ENCODE data around the gene PRM3. TPM values are rescaled to one million over a fixed set of nuclear protein-coding genes. Genes with fewer than 3 reads are reported as not detected.
"Not testable (repeated sequence)": the region's sequence is repeated elsewhere in the genome, so short reads cannot be mapped to it uniquely, and the experiment has no call there.

The PRM3 gene
- total RNA-seq, 1 donor = not detected

- Histone ChIP-seq H2AFZ (ENCODE audit: low read length) (no peak overlapping the region), H4K20me1 (ENCODE audit: insufficient read depth, low read length) (no peaks in the 10 kb centered on the region), H3K4me3 (ENCODE audit: insufficient read depth, low read length) (no peak overlapping the region), H3K36me3 (ENCODE audit: insufficient read depth, low read length) (no peaks in the 10 kb centered on the region), H3K9me3 (ENCODE audit: low read depth, low read length) (no peaks in the 10 kb centered on the region), H3K79me2 (ENCODE audit: insufficient read depth, low read length) (no peaks in the 10 kb centered on the region), H3K4me2 (ENCODE audit: insufficient read depth, low read length) (no peak overlapping the region), H3K4me1 (ENCODE audit: insufficient read depth, low read length) (no peaks in the 10 kb centered on the region), H3K27me3 (ENCODE audit: insufficient read depth, low read length) (peaks cover 24% of the 10 kb centered on the region), H3K27ac (ENCODE audit: low read depth, low read length) (no peak overlapping the region)
- peak; percentile 22 for DNase-seq (ENCODE audit: insufficient read length, low spot score, missing footprints)
- no peak for TF ChIP-seq CTCF (IDR thresholded peaks at IDR 0.05; ENCODE audit: extremely low read depth, low read depth, low read length)
These were observed 17.8 kb upstream of the PRM3 start for GRCh38 chr16:11291091-11291703.

GRCh38 chr16:11290102-11290893 is 16.9 kb upstream of the PRM3 start:
- Histone ChIP-seq H3K4me1 (ENCODE audit: insufficient read depth, low read length) (no peaks in the 10 kb centered on the region), H3K27me3 (ENCODE audit: insufficient read depth, low read length) (peaks cover 24% of the 10 kb centered on the region), H3K79me2 (ENCODE audit: insufficient read depth, low read length) (no peaks in the 10 kb centered on the region), H3K9me3 (ENCODE audit: low read depth, low read length) (no peaks in the 10 kb centered on the region), H3K4me2 (ENCODE audit: insufficient read depth, low read length) (no peak overlapping the region), H2AFZ (ENCODE audit: low read length) (no peak overlapping the region), H3K36me3 (ENCODE audit: insufficient read depth, low read length) (no peaks in the 10 kb centered on the region), H4K20me1 (ENCODE audit: insufficient read depth, low read length) (no peaks in the 10 kb centered on the region), H3K27ac (ENCODE audit: low read depth, low read length) (no peak overlapping the region), H3K4me3 (ENCODE audit: insufficient read depth, low read length) (no peak overlapping the region)
- TF ChIP-seq CTCF (IDR thresholded peaks at IDR 0.05; ENCODE audit: extremely low read depth, low read depth, low read length) = no peak
- no peak for DNase-seq (ENCODE audit: insufficient read length, low spot score, missing footprints)

GRCh38 chr16:11289696-11290095 is 16.3 kb upstream of the PRM3 start:
- peak; percentile 6 for DNase-seq (ENCODE audit: insufficient read length, low spot score, missing footprints)
- H3K9me3 ChIP-seq (ENCODE audit: low read depth, low read length); H4K20me1 ChIP-seq (ENCODE audit: insufficient read depth, low read length); H3K4me3 ChIP-seq (ENCODE audit: insufficient read depth, low read length); H2AFZ ChIP-seq (ENCODE audit: low read length); H3K79me2 ChIP-seq (ENCODE audit: insufficient read depth, low read length); H3K36me3 ChIP-seq (ENCODE audit: insufficient read depth, low read length); H3K4me1 ChIP-seq (ENCODE audit: insufficient read depth, low read length); H3K27ac ChIP-seq (ENCODE audit: low read depth, low read length); H3K4me2 ChIP-seq (ENCODE audit: insufficient read depth, low read length): not testable (repeated sequence)
- peaks cover 27% of the 10 kb centered on the region for H3K27me3 ChIP-seq (ENCODE audit: insufficient read depth, low read length)

GRCh38 chr16:11289202-11289601 is 15.8 kb upstream of the PRM3 start:
- no peaks in the 10 kb centered on the region for H3K79me2 ChIP-seq (ENCODE audit: insufficient read depth, low read length)
- H3K9me3 ChIP-seq (ENCODE audit: low read depth, low read length) = no peaks in the 10 kb centered on the region
- no peaks in the 10 kb centered on the region for H3K4me1 ChIP-seq (ENCODE audit: insufficient read depth, low read length)
- H3K27ac ChIP-seq (ENCODE audit: low read depth, low read length) = no peak overlapping the region
- H4K20me1 ChIP-seq (ENCODE audit: insufficient read depth, low read length) = no peaks in the 10 kb centered on the region
- no peak for TF ChIP-seq CTCF (IDR thresholded peaks at IDR 0.05; ENCODE audit: extremely low read depth, low read depth, low read length)
- peak; percentile 69 for DNase-seq (ENCODE audit: insufficient read length, low spot score, missing footprints)
- no peaks in the 10 kb centered on the region for H3K36me3 ChIP-seq (ENCODE audit: insufficient read depth, low read length)
- H2AFZ ChIP-seq (ENCODE audit: low read length) = no peak overlapping the region
- H3K27me3 ChIP-seq (ENCODE audit: insufficient read depth, low read length) = peaks cover 27% of the 10 kb centered on the region
- no peak overlapping the region for H3K4me2 ChIP-seq (ENCODE audit: insufficient read depth, low read length)
- H3K4me3 ChIP-seq (ENCODE audit: insufficient read depth, low read length) = no peak overlapping the region
